K562 (cell line): ENCODE data around the gene DEFB108B. TPM values are rescaled to one million over a fixed set of nuclear protein-coding genes. Genes with fewer than 3 reads are reported as not detected.
"Not testable (repeated sequence)": the region's sequence is repeated elsewhere in the genome, so short reads cannot be mapped to it uniquely, and the experiment has no call there.

ENCODE experiments used
- ATAC-seq: fragments of 200-7000 bp; cut with Tn5 transposase; 3 replicates; pipeline ENCODE4 v1.9.1; 2020; ENCODE audit warnings: moderate library complexity
- BruUV-seq: library from RNA; stranded (reverse); fragments of 400-500 nt; replicated peaks from 2 replicates; lab custom pipeline; 2021; lab: Mats Ljungman, UMichigan
- CTCF ChIA-PET: fragments of 300-600 bp; formaldehyde crosslinking; extraction: SDS; loops from one replicate; lab custom pipeline; 2021; ENCODE audit warnings: low intra/inter-chr PET ratio; lab: Yijun Ruan, JAX
- POLR2A ChIA-PET: fragments of 300-600, 350-650 bp; sonication (Branson Sonifier 250); formaldehyde crosslinking; extraction: SDS; loops from one replicate; lab custom pipeline; 2021; ENCODE audit warnings: antibody characterized with exemption, inconsistent platforms; lab: Yijun Ruan, JAX
- DNase-seq, 4 experiments: peaks; one replicate each; pipeline versions ENCODE4 v3.0.0 to v3.0.0-alpha.2; 2011 to 2018; ENCODE audit warnings: low spot score in 3 of 4, mixed read lengths in 3 of 4; ENCODE audit errors: extremely low read depth in 1 of 4
- FAIRE-seq: peaks from 2 replicates; lab custom pipeline; 2011; peaks lifted over from hg19 to GRCh38; lab: Jason Lieb, UNC
- H2AFZ ChIP-seq: 2 replicates; pipeline ENCODE4 v1.6.0; 2011; ENCODE audit warnings: low read depth, low read length, control low read depth, inconsistent platforms
- H3K27ac ChIP-seq: fragments of 200-600 bp; 3 replicates; pipeline ENCODE4 v1.8.0; 2011; ENCODE audit warnings: low read depth, mild to moderate bottlenecking, control low read depth, inconsistent platforms, low read length, moderate library complexity, mixed read lengths; ENCODE audit errors: extremely low read depth
- H3K27me3 ChIP-seq, 2 experiments: fragments of 300-600 bp in 1 of 2; 2 replicates in 1 of 2; 3 replicates in 1 of 2; pipeline versions ENCODE4 v1.6.0 to v1.8.0; 2011; ENCODE audit warnings: inconsistent platforms in 2 of 2, low read length in 2 of 2, mild to moderate bottlenecking in 1 of 2, mixed read lengths in 1 of 2, moderate library complexity in 1 of 2; ENCODE audit not compliant: control insufficient read depth in 2 of 2, insufficient read depth in 2 of 2
- H3K36me3 ChIP-seq: fragments of 300-600 bp; 3 replicates; pipeline ENCODE4 v1.8.0; 2011; ENCODE audit warnings: mild to moderate bottlenecking, low read length, inconsistent platforms; ENCODE audit not compliant: control insufficient read depth, insufficient read depth
- H3K4me1 ChIP-seq, 2 experiments: fragments of 200-600 bp in 1 of 2; replicated peaks in 1 of 2; 2 replicates in 1 of 2; 3 replicates in 1 of 2; pipeline versions ENCODE4 v1.5.1 to v1.8.0; 2011; ENCODE audit warnings: inconsistent platforms in 2 of 2, low read length in 2 of 2, mild to moderate bottlenecking in 1 of 2, mixed read lengths in 1 of 2, moderate library complexity in 1 of 2; ENCODE audit not compliant: control insufficient read depth in 2 of 2, insufficient read depth in 2 of 2
- H3K4me2 ChIP-seq: 2 replicates; pipeline ENCODE4 v1.6.1; 2011; ENCODE audit warnings: low read length, control low read depth, inconsistent platforms, mixed read lengths; ENCODE audit not compliant: insufficient read depth
- H3K4me3 ChIP-seq: fragments of 200-600 bp; sonication (generic), shearing (Covaris generic); 2 replicates; pipeline ENCODE4 v1.5.1; 2016; ENCODE audit warnings: control low read depth, inconsistent platforms
- H3K79me2 ChIP-seq: fragments of 200-600 bp; 3 replicates; pipeline ENCODE4 v1.8.0; 2011; ENCODE audit warnings: low read length, inconsistent platforms; ENCODE audit not compliant: control insufficient read depth, insufficient read depth
- H3K9ac ChIP-seq, 2 experiments: 2 replicates each; pipeline versions ENCODE4 v1.6.0 to v1.6.1; 2011; ENCODE audit warnings: low read depth in 2 of 2, low read length in 2 of 2, control low read depth in 1 of 2, inconsistent platforms in 1 of 2, mild to moderate bottlenecking in 1 of 2, mixed read lengths in 1 of 2; ENCODE audit not compliant: insufficient read depth in 1 of 2
- H3K9me1 ChIP-seq: one replicate; pipeline ENCODE4 v1.6.0; 2011; ENCODE audit warnings: inconsistent platforms, mild to moderate bottlenecking, low read length, moderate library complexity; ENCODE audit not compliant: control insufficient read depth, insufficient read depth
- H3K9me3 ChIP-seq: replicated peaks from 2 replicates; pipeline ENCODE4 v1.5.1; 2011; ENCODE audit warnings: low read depth, low read length, inconsistent platforms; ENCODE audit not compliant: control insufficient read depth, insufficient read depth
- H4K20me1 ChIP-seq: replicated peaks from 2 replicates; pipeline ENCODE4 v1.6.1; 2011; ENCODE audit warnings: low read length, inconsistent platforms, mixed read lengths; ENCODE audit not compliant: control insufficient read depth, insufficient read depth
- ETV1 ChIP-seq: fragments of 450-650 bp; conservative IDR thresholded peaks from 2 replicates; pipeline ENCODE4 v1.6.1; 2016; ENCODE audit warnings: missing genetic modification characterization, control low read depth, low read depth, missing compliant biosample characterization
- ZBTB40 ChIP-seq, 2 experiments: fragments of 450-650 bp in 1 of 2; sonication (generic) in 1 of 2; formaldehyde crosslinking in 1 of 2; IDR thresholded peaks; 2 replicates each; pipeline versions ENCODE4 v1.7.1 to v1.9.0; 2016 to 2022; ENCODE audit warnings: inconsistent platforms in 1 of 2, mild to moderate bottlenecking in 1 of 2, missing genetic modification reagents in 1 of 2
- WGBS: fragments of 100-300 bp; shearing (Covaris generic); methylation state at CpG from one replicate; pipeline ENCODE4 v1.1.6; 2016; ENCODE audit warnings: low coverage, mixed read lengths; ENCODE audit not compliant: insufficient coverage; ENCODE audit errors: missing lambda C conversion rate; 5-methylcytosine and 5-hydroxymethylcytosine counted together
- in situ Hi-C: fragments of 300-500 bp; cut with MboI; formaldehyde crosslinking; loops from 4 replicates; pipeline ENCODE4 v1.15.0; 2018; ENCODE audit warnings: inconsistent platforms, mixed read lengths
- intact Hi-C: fragments of 100-400 bp; cut with micrococcal nuclease; formaldehyde crosslinking; loops from 2 replicates; pipeline ENCODE4 v1.14.2; 2022
- polyA plus RNA-seq, 8 experiments: library from polyadenylated mRNA; depleted of rRNA in 4 of 8; stranded (reverse) in 5 of 8; unstranded in 3 of 8; fragments of >200 nt; fragmentation: Nextera tagmentation in 2 of 8; fragmentation: Illumina TruSeq in 1 of 8; extraction: Ambion mirVana in 2 of 8; extraction: Trizol in 1 of 8; gene quantifications; 2 replicates each; pipeline versions ENCODE4 v1.2.1 to v1.2.3, GENCODE V29; 2011 to 2014; ENCODE audit warnings: inconsistent platforms in 1 of 8, missing spikeins in 1 of 8
- total RNA-seq, 7 experiments: library from RNA; depleted of rRNA in 6 of 7; stranded (reverse); fragments of >200 nt in 6 of 7; fragmentation: Illumina TruSeq in 2 of 7; extraction: Trizol in 2 of 7; gene quantifications; 2 replicates each; pipeline versions ENCODE4 v1.2.1 to v1.2.3, GENCODE V29; 2011 to 2021; ENCODE audit warnings: low replicate concordance in 1 of 7

The DEFB108B gene
- total and polyA plus RNA-seq, 9 of the 15 experiments (the other 6 are each of a cell fraction or from before 2014, with no cell fraction given), result not detected

- peak; percentile 66 for TF ChIP-seq ETV1
Observed at GRCh38 chr11:71800335-71800953, 32.6 kb upstream of the DEFB108B start (continued).

GRCh38 chr11:71801026-71801425, 32.0 kb upstream of the DEFB108B start:
- CTCF ChIA-PET, result interaction anchor here (1.3 kb wide), 1 partner anchor 215 kb away, joined by 4 read pairs; no protein-coding TSS in a partner anchor
- H3K27ac ChIP-seq, FAIRE-seq, H2AFZ ChIP-seq, H3K27me3 ChIP-seq, H3K79me2 ChIP-seq, H3K9me3 ChIP-seq, BruUV-seq, H3K9ac ChIP-seq, DNase-seq, H3K4me1 ChIP-seq, ATAC-seq, in situ Hi-C loops, H3K36me3 ChIP-seq, H3K4me3 ChIP-seq, H3K9me1 ChIP-seq, intact Hi-C loops, H4K20me1 ChIP-seq, POLR2A ChIA-PET, H3K4me2 ChIP-seq: not testable (repeated sequence)
- TF ChIP-seq ZBTB40 (IDR thresholded peaks at IDR 0.05) (peak; percentile 93), ZBTB40 (CRISPR knock-in tag; IDR thresholded peaks at IDR 0.05) (peak; percentile 80)
- WGBS, result no CpG with 5 or more reads among the region's 2 CpGs

DNA sequence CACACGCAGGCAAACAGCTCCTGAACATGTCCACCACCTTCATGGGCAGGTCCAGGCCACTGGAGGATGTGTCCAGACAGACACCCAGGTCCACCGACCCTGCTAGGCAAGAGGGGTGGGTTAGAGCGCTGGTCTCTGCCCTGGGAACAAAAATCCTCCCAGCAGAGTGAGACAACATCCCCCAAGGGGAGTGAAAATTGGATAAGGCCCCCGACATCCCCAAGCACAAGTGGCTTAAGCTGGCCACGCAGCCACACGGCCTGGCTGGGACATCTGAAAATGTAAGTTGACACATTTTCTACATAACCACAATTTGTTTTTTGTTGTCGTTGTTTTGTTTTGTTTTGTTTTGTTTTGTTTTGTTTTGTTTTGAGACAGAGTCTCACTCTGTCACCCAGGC, 30.1 kb upstream of the DEFB108B start:
- H3K9ac ChIP-seq, intact Hi-C loops, DNase-seq, H2AFZ ChIP-seq, H4K20me1 ChIP-seq, POLR2A ChIA-PET, H3K4me3 ChIP-seq, CTCF ChIA-PET, H3K27me3 ChIP-seq, BruUV-seq, H3K4me1 ChIP-seq, FAIRE-seq, H3K36me3 ChIP-seq, H3K4me2 ChIP-seq, H3K27ac ChIP-seq, in situ Hi-C loops, H3K79me2 ChIP-seq, H3K9me3 ChIP-seq, ATAC-seq, H3K9me1 ChIP-seq: not testable (repeated sequence)
- WGBS, result 43% methylated on average over 7 of the region's 7 CpGs
